HL-60 (cell line): ENCODE results near the gene ZFP1.

ENCODE experiments used
- DNase-seq, 2 experiments: peaks; one replicate each; pipeline ENCODE4 v3.0.0-alpha.2; 2010 to 2020; ENCODE audit warnings: low read depth in 1 of 2, low spot score in 1 of 2
- H3K27ac ChIP-seq: fragments of 250-450 bp; sonication (Bioruptor Pico); replicated peaks from 2 replicates; pipeline ENCODE4 v1.5.1; 2020; ENCODE audit warnings: mild to moderate bottlenecking, moderate library complexity
- H3K27me3 ChIP-seq: fragments of 250-450 bp; sonication (Bioruptor Pico); 2 replicates; pipeline ENCODE4 v1.5.1; 2021; ENCODE audit warnings: mild to moderate bottlenecking, moderate library complexity; ENCODE audit not compliant: insufficient read depth, poor library complexity, severe bottlenecking
- H3K4me3 ChIP-seq: replicated peaks from 2 replicates; pipeline ENCODE4 v1.5.1; 2011; ENCODE audit warnings: mild to moderate bottlenecking, control low read depth, low read length; ENCODE audit not compliant: insufficient read depth
- GABPA ChIP-seq: IDR thresholded peaks from 2 replicates; pipeline ENCODE4 v1.6.1; 2012; ENCODE audit warnings: low read depth
- POLR2AphosphoS5 ChIP-seq: IDR thresholded peaks from 2 replicates; pipeline ENCODE4 v1.6.1; 2012; ENCODE audit warnings: low read depth
- REST ChIP-seq: IDR thresholded peaks from 2 replicates; pipeline ENCODE4 v1.6.1; 2012; ENCODE audit warnings: low read depth; ENCODE audit not compliant: insufficient replicate concordance
- SPI1 ChIP-seq: IDR thresholded peaks from 2 replicates; pipeline ENCODE4 v1.6.1; 2012; ENCODE audit warnings: low read depth, mild to moderate bottlenecking, borderline replicate concordance
- TF ChIP-seq, protein P1 (sequence below): IDR thresholded peaks from one replicate; pipeline ENCODE4 v1.5.1; 2011; ENCODE audit warnings: low read length, control low read depth, inconsistent platforms; ENCODE audit not compliant: insufficient read depth

ZFP1 gene

DNA sequence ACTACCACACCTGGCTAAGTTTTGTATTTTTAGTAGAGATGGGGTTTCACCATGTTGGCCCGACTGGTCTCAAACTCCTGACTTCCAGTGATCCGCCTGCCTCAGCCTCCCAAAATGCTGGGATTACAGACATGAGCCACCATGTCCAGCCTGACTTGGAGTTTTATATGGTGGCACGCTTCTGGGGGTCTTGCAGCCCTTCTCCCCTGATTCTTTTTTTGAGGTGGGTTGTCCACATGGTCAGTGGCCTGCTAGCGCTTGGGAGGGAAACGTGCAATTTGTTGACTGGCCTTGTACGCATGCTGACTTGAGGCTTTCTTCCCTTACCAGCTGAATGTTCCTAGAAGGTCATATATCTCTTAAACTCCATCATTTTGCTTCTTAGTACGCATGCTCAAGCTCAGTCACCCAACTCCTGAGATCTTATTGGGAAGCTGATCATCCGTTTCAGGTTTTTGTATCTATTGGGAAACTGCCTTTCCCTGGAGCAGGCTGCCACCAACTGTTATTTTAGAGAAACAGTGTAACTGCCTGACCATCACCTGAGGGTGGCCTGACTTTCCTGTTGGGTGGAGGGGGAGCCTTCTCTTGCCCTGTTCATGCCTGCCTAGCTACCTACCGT is 18.1 kb upstream of the ZFP1 start:
- no peak for DNase-seq
- H3K27me3 ChIP-seq, result no peaks in the 10 kb centered on the region
- no peak overlapping the region for H3K27ac ChIP-seq

DNA sequence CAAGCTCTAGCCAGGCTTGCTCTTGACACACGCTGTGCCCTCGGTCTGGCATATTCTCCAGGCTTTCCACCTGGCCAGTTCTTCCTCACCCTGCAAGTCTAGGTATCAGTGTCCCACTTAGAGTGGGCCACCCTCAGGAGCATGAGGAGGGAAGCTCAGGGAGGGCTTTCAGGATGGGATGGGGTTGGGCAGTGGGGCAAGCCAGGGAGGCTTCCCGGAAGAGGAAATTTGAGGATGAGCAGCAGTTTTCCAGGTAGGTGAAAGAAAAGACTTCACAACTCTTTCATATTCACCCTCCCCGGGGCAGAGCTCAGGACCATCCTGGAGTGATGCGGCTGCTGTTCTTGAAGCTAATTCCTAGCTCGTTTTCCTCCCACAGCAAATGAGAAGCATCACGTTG is 17.2 kb upstream of the ZFP1 start:
- H3K4me3 ChIP-seq, result no peak overlapping the region
- TF ChIP-seq SPI1 (no peak), POLR2AphosphoS5 (no peak), GABPA (no peak), REST (no peak)
- TF ChIP-seq, protein P1, sequence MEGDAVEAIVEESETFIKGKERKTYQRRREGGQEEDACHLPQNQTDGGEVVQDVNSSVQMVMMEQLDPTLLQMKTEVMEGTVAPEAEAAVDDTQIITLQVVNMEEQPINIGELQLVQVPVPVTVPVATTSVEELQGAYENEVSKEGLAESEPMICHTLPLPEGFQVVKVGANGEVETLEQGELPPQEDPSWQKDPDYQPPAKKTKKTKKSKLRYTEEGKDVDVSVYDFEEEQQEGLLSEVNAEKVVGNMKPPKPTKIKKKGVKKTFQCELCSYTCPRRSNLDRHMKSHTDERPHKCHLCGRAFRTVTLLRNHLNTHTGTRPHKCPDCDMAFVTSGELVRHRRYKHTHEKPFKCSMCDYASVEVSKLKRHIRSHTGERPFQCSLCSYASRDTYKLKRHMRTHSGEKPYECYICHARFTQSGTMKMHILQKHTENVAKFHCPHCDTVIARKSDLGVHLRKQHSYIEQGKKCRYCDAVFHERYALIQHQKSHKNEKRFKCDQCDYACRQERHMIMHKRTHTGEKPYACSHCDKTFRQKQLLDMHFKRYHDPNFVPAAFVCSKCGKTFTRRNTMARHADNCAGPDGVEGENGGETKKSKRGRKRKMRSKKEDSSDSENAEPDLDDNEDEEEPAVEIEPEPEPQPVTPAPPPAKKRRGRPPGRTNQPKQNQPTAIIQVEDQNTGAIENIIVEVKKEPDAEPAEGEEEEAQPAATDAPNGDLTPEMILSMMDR, result no peak
- no peaks in the 10 kb centered on the region for H3K27me3 ChIP-seq
- H3K27ac ChIP-seq, result no peak overlapping the region
- DNase-seq, result no peak

More for the DNA sequence above, 18.1 kb upstream of the ZFP1 start:
- H3K4me3 ChIP-seq, result no peak overlapping the region
- TF ChIP-seq GABPA, result no peak
- no peak for TF ChIP-seq POLR2AphosphoS5
- no peak for TF ChIP-seq SPI1
- TF ChIP-seq, protein P1, result no peak
- no peak for TF ChIP-seq REST

DNA sequence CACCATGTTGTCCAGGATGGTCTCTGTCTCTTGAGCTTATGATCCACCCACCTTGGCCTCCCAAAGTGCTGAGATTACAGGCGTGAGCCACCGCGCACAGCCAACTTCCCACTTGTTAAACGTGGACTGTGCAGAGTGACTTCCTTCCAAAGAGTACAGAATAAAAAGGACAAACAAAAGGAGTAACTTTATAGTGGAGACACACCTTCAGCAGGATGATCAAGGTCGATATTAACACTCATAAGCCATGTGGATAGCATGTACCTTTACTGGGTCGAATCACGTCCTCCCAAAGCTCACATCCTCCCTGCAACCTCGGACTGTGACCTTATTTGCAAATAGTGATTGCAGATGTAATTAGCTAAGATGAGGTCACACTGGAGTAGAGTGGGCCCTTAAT is 10.1 kb upstream of the ZFP1 start:
- DNase-seq, result no peak
- no peak overlapping the region for H3K27ac ChIP-seq
- H3K27me3 ChIP-seq, result no peaks in the 10 kb centered on the region
- no peak overlapping the region for H3K4me3 ChIP-seq
- TF ChIP-seq REST, result no peak
- TF ChIP-seq SPI1, result no peak
- TF ChIP-seq, protein P1, result no peak
- no peak for TF ChIP-seq GABPA
- no peak for TF ChIP-seq POLR2AphosphoS5
